B cell (primary cell): ENCODE data around the gene TLR4.

Experiments used
- CTCF ChIP-seq: fragments of 200-600 bp; IDR thresholded peaks from one replicate; pipeline ENCODE4 v1.8.0; 2022; ENCODE audit warnings: antibody characterized with exemption, mild to moderate bottlenecking
- EZH2 ChIP-seq: IDR thresholded peaks from 2 replicates; pipeline ENCODE4 v1.6.1; 2012; ENCODE audit warnings: borderline replicate concordance, low read depth, mild to moderate bottlenecking, moderate library complexity, low read length; ENCODE audit not compliant: insufficient read depth, poor library complexity, severe bottlenecking

GRCh38 chr9:117671468-117671867, 32.7 kb upstream of the TLR4 start:
- TF ChIP-seq CTCF (no peak), EZH2 (no peak)
